NB4 (cell line): ENCODE measurements around the gene SYMPK.

ENCODE experiments used
- DNase-seq: peaks from one replicate; pipeline ENCODE4 v3.0.0; 2010; ENCODE audit warnings: low read depth
- H3K4me3 ChIP-seq: one replicate; pipeline ENCODE4 v1.5.1; 2011; ENCODE audit warnings: mild to moderate bottlenecking, low read depth, low read length, moderate library complexity
- CTCF ChIP-seq: IDR thresholded peaks from one replicate; pipeline ENCODE4 v1.5.1; 2012; ENCODE audit warnings: low read depth, low read length
- MAX ChIP-seq: IDR thresholded peaks from 2 replicates; pipeline ENCODE4 v1.6.1; 2011; ENCODE audit warnings: low read depth, low read length
- MYC ChIP-seq: IDR thresholded peaks from 2 replicates; pipeline ENCODE4 v1.6.1; 2011; ENCODE audit warnings: low read depth, low read length
- POLR2A ChIP-seq: IDR thresholded peaks from 2 replicates; pipeline ENCODE4 v1.6.1; 2011; ENCODE audit warnings: mild to moderate bottlenecking; ENCODE audit not compliant: insufficient read length; ENCODE audit errors: extremely low read depth

Gene SYMPK

GRCh38 chr19:45798995-45799517 lies 63.9 kb downstream of the SYMPK start:
- no peak overlapping the region for H3K4me3 ChIP-seq
- TF ChIP-seq CTCF (peak; percentile 63), POLR2A (no peak), MAX (no peak), MYC (no peak)
- DNase-seq = peak; percentile 45

- no peak for DNase-seq
- H3K4me3 ChIP-seq = no peak overlapping the region
- no peak for TF ChIP-seq MYC
- TF ChIP-seq MAX = no peak
- no peak for TF ChIP-seq POLR2A
- no peak for TF ChIP-seq CTCF
Observed at GRCh38 chr19:45794627-45795026, 68.3 kb downstream of the SYMPK start.

- TF ChIP-seq POLR2A (no peak), MYC (no peak), MAX (no peak), CTCF (no peak)
- no peak overlapping the region for H3K4me3 ChIP-seq
- no peak for DNase-seq
Observed at GRCh38 chr19:45793876-45794275, 69.1 kb downstream of the SYMPK start.

- TF ChIP-seq CTCF (no peak), MAX (no peak), MYC (no peak), POLR2A (no peak)
- DNase-seq = no peak
- peak overlapping the region; percentile 42 for H3K4me3 ChIP-seq
Observed at GRCh38 chr19:45793178-45793564, 69.8 kb downstream of the SYMPK start.

- DNase-seq = peak; percentile 93
- peak within 1 kb of the TSS; percentile 50 for H3K4me3 ChIP-seq
- TF ChIP-seq MAX (peak; percentile 41), MYC (no peak; the same call in 1 of the 2 replicates), POLR2A (peak; percentile 52), CTCF (no peak)
Observed at GRCh38 chr19:45792470-45793177, 70.3 kb downstream of the SYMPK start, which contains the start of gene DMWD. DMWD (minus strand) TSS chr19:45792845; CDS start chr19:45792756, 89 bp downstream.
